Astrocyte (in vitro differentiated cells and primary cell): ENCODE results near the gene SEC31B. TPM values are rescaled to one million over a fixed set of nuclear protein-coding genes. Genes with fewer than 3 reads are reported as not detected.

Source experiments
- DNase-seq: peaks from one replicate; pipeline ENCODE4 v3.0.0-alpha.2; 2010; ENCODE audit warnings: low read depth
- FAIRE-seq: peaks from 2 replicates; lab custom pipeline; 2011; peaks lifted over from hg19 to GRCh38; lab: Jason Lieb, UNC
- H2AFZ ChIP-seq: 2 replicates; pipeline ENCODE4 v1.6.0; 2012; ENCODE audit warnings: low read depth, low read length, inconsistent platforms
- H3K27ac ChIP-seq: 2 replicates; pipeline ENCODE4 v1.5.1; 2011; ENCODE audit warnings: low read depth, low read length, inconsistent platforms
- H3K27me3 ChIP-seq: 2 replicates; pipeline ENCODE4 v1.6.0; 2011; ENCODE audit warnings: low read length, inconsistent platforms; ENCODE audit not compliant: insufficient read depth
- H3K36me3 ChIP-seq: 2 replicates; pipeline ENCODE4 v1.5.1; 2011; ENCODE audit warnings: low read length, inconsistent platforms; ENCODE audit not compliant: insufficient read depth
- H3K4me1 ChIP-seq: 2 replicates; pipeline ENCODE4 v1.5.1; 2011; ENCODE audit warnings: low read length, inconsistent platforms; ENCODE audit not compliant: insufficient read depth
- H3K4me2 ChIP-seq: 2 replicates; pipeline ENCODE4 v1.6.0; 2012; ENCODE audit warnings: low read length, inconsistent platforms
- H3K4me3 ChIP-seq: 2 replicates; pipeline ENCODE4 v1.5.1; 2011; ENCODE audit warnings: low read depth, mild to moderate bottlenecking, low read length, inconsistent platforms; ENCODE audit not compliant: insufficient read depth
- H3K79me2 ChIP-seq: 2 replicates; pipeline ENCODE4 v1.6.0; 2012; ENCODE audit warnings: mild to moderate bottlenecking, low read length, inconsistent platforms; ENCODE audit not compliant: insufficient read depth
- H3K9ac ChIP-seq: 2 replicates; pipeline ENCODE4 v1.6.0; 2012; ENCODE audit warnings: mild to moderate bottlenecking, low read length, inconsistent platforms
- H3K9me3 ChIP-seq: 2 replicates; pipeline ENCODE4 v1.5.1; 2012; ENCODE audit warnings: low read depth, mild to moderate bottlenecking, low read length, inconsistent platforms; ENCODE audit not compliant: insufficient read depth
- H4K20me1 ChIP-seq: 2 replicates; pipeline ENCODE4 v1.6.0; 2012; ENCODE audit warnings: low read length, inconsistent platforms; ENCODE audit not compliant: insufficient read depth
- H3K27ac Mint-ChIP-seq: one replicate; pipeline ENCODE4 v1.8.0; 2021; ENCODE audit warnings: mild to moderate bottlenecking, mixed read lengths; ENCODE audit not compliant: unreplicated experiment
- H3K27me3 Mint-ChIP-seq: one replicate; pipeline ENCODE4 v1.8.0; 2021; ENCODE audit warnings: low read depth, mixed read lengths; ENCODE audit not compliant: unreplicated experiment
- H3K36me3 Mint-ChIP-seq: one replicate; pipeline ENCODE4 v1.8.0; 2021; ENCODE audit warnings: low read depth, mixed read lengths; ENCODE audit not compliant: unreplicated experiment
- H3K4me1 Mint-ChIP-seq: one replicate; pipeline ENCODE4 v1.8.0; 2021; ENCODE audit warnings: low read depth, mixed read lengths; ENCODE audit not compliant: unreplicated experiment
- H3K4me3 Mint-ChIP-seq: one replicate; pipeline ENCODE4 v1.8.0; 2021; ENCODE audit warnings: mild to moderate bottlenecking, moderate library complexity, mixed read lengths; ENCODE audit not compliant: unreplicated experiment
- H3K9me3 Mint-ChIP-seq: one replicate; pipeline ENCODE4 v1.8.0; 2021; ENCODE audit warnings: mild to moderate bottlenecking, mixed read lengths; ENCODE audit not compliant: unreplicated experiment
- EZH2 ChIP-seq: IDR thresholded peaks from 2 replicates; pipeline ENCODE4 v1.6.1; 2012; ENCODE audit warnings: mild to moderate bottlenecking, low read length, inconsistent platforms; ENCODE audit not compliant: insufficient read depth
- total RNA-seq: library from RNA; stranded (reverse); gene quantifications from 2 replicates; pipeline ENCODE4 v1.2.1, GENCODE V29; 2021
- TF ChIP-seq, protein P1 (sequence below): IDR thresholded peaks from 2 replicates; pipeline ENCODE4 v1.5.1; 2011; ENCODE audit warnings: low read depth, mild to moderate bottlenecking, inconsistent platforms, low read length, moderate library complexity; ENCODE audit not compliant: insufficient read depth

The SEC31B gene
- total RNA-seq, 1 donor from 2014 or later: 7.8 TPM

DNA sequence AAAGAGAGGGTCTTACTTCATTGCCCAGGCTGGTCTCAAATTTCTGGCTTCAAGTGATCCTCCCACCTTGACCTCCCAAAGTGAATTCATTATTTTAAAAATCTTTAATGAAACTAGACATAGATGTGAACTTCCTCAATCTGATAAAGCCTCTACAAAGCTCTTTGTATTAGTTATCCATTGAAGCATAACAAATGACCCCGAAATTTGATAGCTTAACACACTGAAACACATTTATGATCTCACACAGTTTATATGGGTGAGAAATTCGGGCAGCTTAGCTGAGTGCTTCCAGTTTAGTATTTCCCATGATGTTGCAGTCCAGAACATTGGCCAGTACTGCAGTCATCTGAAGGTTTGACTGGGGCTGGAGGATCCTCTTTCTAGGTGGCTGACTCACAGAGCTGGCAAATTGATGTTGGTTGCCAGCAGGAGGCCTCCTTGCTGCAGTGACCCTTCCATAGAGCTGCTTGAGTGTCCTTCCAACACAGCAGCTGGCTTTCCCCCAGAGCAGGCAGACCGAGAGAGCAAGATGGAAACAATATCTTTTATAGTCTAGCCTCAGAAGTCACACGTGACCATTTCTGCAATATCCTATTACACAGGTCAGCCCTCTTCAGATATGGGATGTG is 73.4 kb downstream of the SEC31B start:
- H3K9ac ChIP-seq: no peak overlapping the region
- H3K27ac Mint-ChIP-seq: no peak overlapping the region
- H3K36me3 ChIP-seq: no peaks in the 10 kb centered on the region
- no peaks in the 10 kb centered on the region for H3K9me3 Mint-ChIP-seq
- H3K4me3 ChIP-seq: no peak overlapping the region
- no peaks in the 10 kb centered on the region for H3K27me3 ChIP-seq
- DNase-seq: no peak
- peaks cover 14% of the 10 kb centered on the region for H3K27me3 Mint-ChIP-seq
- no peak overlapping the region for H3K4me2 ChIP-seq
- H3K4me1 ChIP-seq: no peaks in the 10 kb centered on the region
- TF ChIP-seq, protein P1, sequence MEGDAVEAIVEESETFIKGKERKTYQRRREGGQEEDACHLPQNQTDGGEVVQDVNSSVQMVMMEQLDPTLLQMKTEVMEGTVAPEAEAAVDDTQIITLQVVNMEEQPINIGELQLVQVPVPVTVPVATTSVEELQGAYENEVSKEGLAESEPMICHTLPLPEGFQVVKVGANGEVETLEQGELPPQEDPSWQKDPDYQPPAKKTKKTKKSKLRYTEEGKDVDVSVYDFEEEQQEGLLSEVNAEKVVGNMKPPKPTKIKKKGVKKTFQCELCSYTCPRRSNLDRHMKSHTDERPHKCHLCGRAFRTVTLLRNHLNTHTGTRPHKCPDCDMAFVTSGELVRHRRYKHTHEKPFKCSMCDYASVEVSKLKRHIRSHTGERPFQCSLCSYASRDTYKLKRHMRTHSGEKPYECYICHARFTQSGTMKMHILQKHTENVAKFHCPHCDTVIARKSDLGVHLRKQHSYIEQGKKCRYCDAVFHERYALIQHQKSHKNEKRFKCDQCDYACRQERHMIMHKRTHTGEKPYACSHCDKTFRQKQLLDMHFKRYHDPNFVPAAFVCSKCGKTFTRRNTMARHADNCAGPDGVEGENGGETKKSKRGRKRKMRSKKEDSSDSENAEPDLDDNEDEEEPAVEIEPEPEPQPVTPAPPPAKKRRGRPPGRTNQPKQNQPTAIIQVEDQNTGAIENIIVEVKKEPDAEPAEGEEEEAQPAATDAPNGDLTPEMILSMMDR: no peak
- TF ChIP-seq EZH2: no peak
- H3K36me3 Mint-ChIP-seq: peaks cover 5% of the 10 kb centered on the region
- no peak for FAIRE-seq
- H3K79me2 ChIP-seq: no peaks in the 10 kb centered on the region
- H4K20me1 ChIP-seq: no peaks in the 10 kb centered on the region
- no peak overlapping the region for H3K4me3 Mint-ChIP-seq
- H3K9me3 ChIP-seq: no peaks in the 10 kb centered on the region
- H3K4me1 Mint-ChIP-seq: no peaks in the 10 kb centered on the region
- no peak overlapping the region for H3K27ac ChIP-seq
- H2AFZ ChIP-seq: no peak overlapping the region

DNA sequence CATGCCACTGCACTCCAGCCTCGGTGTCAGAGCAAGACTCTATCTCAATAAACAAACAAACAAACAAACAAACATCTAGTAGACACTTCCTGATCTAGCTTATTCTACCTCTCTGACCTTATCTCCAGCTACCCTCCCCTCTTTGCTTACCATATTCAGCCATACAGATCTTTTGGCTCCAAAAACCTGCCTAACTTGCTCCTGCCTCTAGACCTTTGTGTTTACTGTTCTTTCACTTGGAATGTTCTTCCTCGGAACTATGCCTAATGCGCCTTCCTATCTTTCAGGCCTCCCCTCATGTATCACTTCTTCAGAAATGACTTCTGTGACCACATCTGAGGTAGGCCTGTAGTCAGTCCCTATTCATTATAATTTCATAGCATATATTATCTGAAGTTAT is 77.1 kb downstream of the SEC31B start:
- DNase-seq (no peak), FAIRE-seq (no peak)
- Histone ChIP-seq H3K9me3 (no peaks in the 10 kb centered on the region), H3K4me2 (no peak overlapping the region), H3K79me2 (no peaks in the 10 kb centered on the region), H3K4me3 (no peak overlapping the region), H3K4me1 (no peaks in the 10 kb centered on the region), H3K9ac (no peak overlapping the region), H3K27ac (no peak overlapping the region), H2AFZ (no peak overlapping the region), H4K20me1 (no peaks in the 10 kb centered on the region), H3K36me3 (no peaks in the 10 kb centered on the region), H3K27me3 (no peaks in the 10 kb centered on the region)
- TF ChIP-seq, protein P1: no peak
- TF ChIP-seq EZH2: no peak
- no peaks in the 10 kb centered on the region for H3K9me3 Mint-ChIP-seq
- no peak overlapping the region for H3K4me3 Mint-ChIP-seq
- no peak overlapping the region for H3K27ac Mint-ChIP-seq
- no peaks in the 10 kb centered on the region for H3K4me1 Mint-ChIP-seq
- peaks cover 7% of the 10 kb centered on the region for H3K27me3 Mint-ChIP-seq
- peaks cover 3% of the 10 kb centered on the region for H3K36me3 Mint-ChIP-seq

DNA sequence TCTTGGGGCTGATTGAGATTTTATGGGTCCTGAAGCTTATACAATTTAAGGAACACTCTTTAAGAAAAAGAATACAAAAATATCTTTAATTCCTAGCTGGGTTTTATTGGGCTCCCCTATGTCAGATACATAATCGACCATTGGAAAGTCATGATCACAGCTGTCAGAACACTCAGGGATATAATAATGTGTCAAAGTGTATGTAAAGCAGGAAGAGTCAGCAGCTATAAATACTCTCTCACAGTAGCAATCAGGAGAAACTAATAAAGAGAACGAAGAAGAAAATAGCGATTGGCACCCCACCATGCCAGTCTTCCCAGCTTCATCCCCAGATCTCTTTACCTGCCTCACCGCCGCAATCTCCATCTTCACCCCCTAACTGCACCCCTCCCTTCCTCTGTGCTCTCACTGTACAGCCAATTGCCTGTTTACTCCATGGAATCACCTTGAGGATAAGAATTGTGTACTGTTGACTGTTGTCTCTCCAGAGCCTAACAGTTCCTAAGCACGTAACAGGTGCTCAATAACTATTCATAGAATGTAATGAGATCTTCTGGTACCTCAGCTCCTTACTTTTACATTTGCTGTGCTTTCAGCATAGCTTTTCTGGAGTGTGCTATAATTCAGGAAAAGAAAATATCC is 80.9 kb downstream of the SEC31B start:
- H3K27me3 ChIP-seq: no peaks in the 10 kb centered on the region
- no peak overlapping the region for H3K4me3 ChIP-seq
- FAIRE-seq (no peak), DNase-seq (no peak)
- H3K4me1 Mint-ChIP-seq: no peaks in the 10 kb centered on the region
- no peak overlapping the region for H3K9ac ChIP-seq
- H3K4me2 ChIP-seq: no peak overlapping the region
- no peaks in the 10 kb centered on the region for H4K20me1 ChIP-seq
- H3K4me3 Mint-ChIP-seq: no peak overlapping the region
- H3K36me3 Mint-ChIP-seq: no peaks in the 10 kb centered on the region
- H3K27me3 Mint-ChIP-seq: peaks cover 3% of the 10 kb centered on the region
- H3K27ac ChIP-seq: no peak overlapping the region
- TF ChIP-seq, protein P1: no peak
- TF ChIP-seq EZH2: no peak
- H2AFZ ChIP-seq: no peak overlapping the region
- no peaks in the 10 kb centered on the region for H3K9me3 ChIP-seq
- H3K27ac Mint-ChIP-seq: no peak overlapping the region
- no peaks in the 10 kb centered on the region for H3K36me3 ChIP-seq
- no peaks in the 10 kb centered on the region for H3K9me3 Mint-ChIP-seq
- H3K4me1 ChIP-seq: no peaks in the 10 kb centered on the region
- no peaks in the 10 kb centered on the region for H3K79me2 ChIP-seq
